Endothelial cell of umbilical vein (primary cell): ENCODE results near the gene ACR. TPM values are rescaled to one million over a fixed set of nuclear protein-coding genes. Genes with fewer than 3 reads are reported as not detected.

Experiments
- BruUV-seq: library from RNA; stranded (reverse); fragments of 400-500 nt; replicated peaks from 2 replicates; lab custom pipeline; 2021; lab: Mats Ljungman, UMichigan
- CTCF ChIA-PET: fragments of 300-600, 350-600 bp; sonication (Branson Sonifier 250); formaldehyde crosslinking; loops from one replicate; lab custom pipeline; 2021; ENCODE audit warnings: antibody characterized with exemption, inconsistent platforms; lab: Charles Lee
- POLR2A ChIA-PET: fragments of 300-600, 350-600 bp; sonication (Branson Sonifier 250); formaldehyde crosslinking; loops from one replicate; lab custom pipeline; 2021; ENCODE audit warnings: antibody characterized with exemption, inconsistent platforms; lab: Charles Lee
- DNase-seq: peaks from one replicate; pipeline ENCODE4 v3.0.0-alpha.2; 2011; ENCODE audit warnings: low read depth, low spot score
- FAIRE-seq: peaks from 2 replicates; lab custom pipeline; 2011; peaks lifted over from hg19 to GRCh38; lab: Jason Lieb, UNC
- H2AFZ ChIP-seq: 2 replicates; pipeline ENCODE4 v1.6.0; 2012; ENCODE audit warnings: low read depth, low read length, control low read depth, inconsistent platforms
- H3K27ac ChIP-seq: 2 replicates; pipeline ENCODE4 v1.5.1; 2011; ENCODE audit warnings: low read depth, mild to moderate bottlenecking, control low read depth, low read length, moderate library complexity; ENCODE audit not compliant: insufficient read depth
- H3K27me3 ChIP-seq, 2 experiments: 2 replicates each; pipeline versions ENCODE4 v1.6.0 to v1.6.1; 2011; ENCODE audit warnings: low read length in 2 of 2, mixed read lengths in 1 of 2; ENCODE audit not compliant: control insufficient read depth in 2 of 2, insufficient read depth in 2 of 2
- H3K36me3 ChIP-seq, 2 experiments: 2 replicates in 1 of 2; 3 replicates in 1 of 2; pipeline ENCODE4 v1.5.1; 2011; ENCODE audit warnings: low read length in 2 of 2, mild to moderate bottlenecking in 1 of 2, moderate library complexity in 1 of 2; ENCODE audit not compliant: control insufficient read depth in 2 of 2, insufficient read depth in 2 of 2; ENCODE audit errors: extremely low read depth in 1 of 2
- H3K4me1 ChIP-seq: 3 replicates; pipeline ENCODE4 v1.5.1; 2011; ENCODE audit warnings: mild to moderate bottlenecking, low read length; ENCODE audit not compliant: control insufficient read depth, insufficient read depth; ENCODE audit errors: extremely low read depth
- H3K4me2 ChIP-seq: 2 replicates; pipeline ENCODE4 v1.6.1; 2011; ENCODE audit warnings: low read length, control low read depth, mixed read lengths; ENCODE audit not compliant: insufficient read depth
- H3K4me3 ChIP-seq, 3 experiments: fragments of 200-600 bp in 1 of 3; sonication (generic), shearing (Covaris generic) in 1 of 3; replicated peaks in 1 of 3; 2 replicates each; pipeline ENCODE4 v1.5.1; 2011 to 2016; ENCODE audit warnings: control low read depth in 3 of 3, low read length in 3 of 3, mild to moderate bottlenecking in 2 of 3, inconsistent platforms in 1 of 3, low read depth in 1 of 3, moderate library complexity in 1 of 3; ENCODE audit not compliant: insufficient read depth in 1 of 3
- H3K79me2 ChIP-seq: 2 replicates; pipeline ENCODE4 v1.6.0; 2012; ENCODE audit warnings: low read length, inconsistent platforms; ENCODE audit not compliant: control insufficient read depth, insufficient read depth
- H3K9ac ChIP-seq: replicated peaks from 2 replicates; pipeline ENCODE3; 2011; ENCODE audit warnings: low read length, control low read depth; ENCODE audit not compliant: insufficient read depth; ENCODE audit errors: extremely low read depth
- H3K9me1 ChIP-seq: replicated peaks from 3 replicates; pipeline ENCODE4 v1.6.0; 2011; ENCODE audit warnings: mild to moderate bottlenecking, low read length; ENCODE audit not compliant: control insufficient read depth, insufficient read depth; ENCODE audit errors: extremely low read depth
- H3K9me3 ChIP-seq: replicated peaks from 2 replicates; pipeline ENCODE4 v1.5.1; 2012; ENCODE audit warnings: low read length, inconsistent platforms; ENCODE audit not compliant: control insufficient read depth, insufficient read depth
- H4K20me1 ChIP-seq: replicated peaks from 2 replicates; pipeline ENCODE3; 2011; ENCODE audit warnings: mild to moderate bottlenecking, low read length; ENCODE audit not compliant: control insufficient read depth, insufficient read depth; ENCODE audit errors: extremely low read depth
- EZH2 ChIP-seq: IDR thresholded peaks from 2 replicates; pipeline ENCODE4 v1.6.1; 2012; ENCODE audit warnings: borderline replicate concordance, low read depth, mild to moderate bottlenecking, moderate library complexity, low read length, inconsistent platforms; ENCODE audit not compliant: severe bottlenecking
- FOS ChIP-seq: IDR thresholded peaks from 2 replicates; pipeline ENCODE4 v1.6.1; 2011; ENCODE audit warnings: mild to moderate bottlenecking, low read length, moderate library complexity, borderline replicate concordance; ENCODE audit not compliant: insufficient read depth
- GATA2 ChIP-seq: IDR thresholded peaks from 2 replicates; pipeline ENCODE4 v1.7.0; 2011; ENCODE audit warnings: low read depth, mild to moderate bottlenecking, moderate library complexity, mixed read lengths, low read length; ENCODE audit not compliant: insufficient read length, insufficient read depth
- JUN ChIP-seq: IDR thresholded peaks from 2 replicates; pipeline ENCODE4 v1.6.1; 2011; ENCODE audit warnings: borderline replicate concordance, low read depth; ENCODE audit not compliant: insufficient read length, insufficient read depth
- MYC ChIP-seq: IDR thresholded peaks from one replicate; pipeline ENCODE4 v1.6.1; 2011; ENCODE audit warnings: mild to moderate bottlenecking, low read depth, low read length
- POLR2A ChIP-seq: IDR thresholded peaks from 2 replicates; pipeline ENCODE4 v1.6.1; 2012; ENCODE audit warnings: low read depth, mild to moderate bottlenecking, control low read depth, low read length
- POLR2AphosphoS5 ChIP-seq: IDR thresholded peaks from 2 replicates; pipeline ENCODE4 v1.6.1; 2012; ENCODE audit warnings: low read depth, mild to moderate bottlenecking, control low read depth, low read length, moderate library complexity; ENCODE audit not compliant: insufficient read depth
- dilution Hi-C: fragments of 300-500 bp; cut with MboI; formaldehyde crosslinking; loops from one replicate; pipeline ENCODE4 v1.15.0; 2019; ENCODE audit warnings: low sequenced_read_pairs; ENCODE audit not compliant: extremely low pct_ligation_motif_present
- intact Hi-C: fragments of 100-400 bp; cut with micrococcal nuclease; formaldehyde crosslinking; loops from one replicate; pipeline ENCODE4 v1.10.0; 2022
- polyA plus RNA-seq, 4 experiments: library from polyadenylated mRNA; depleted of rRNA in 3 of 4; stranded (reverse) in 3 of 4; unstranded in 1 of 4; fragments of >200 nt; gene quantifications; 2 replicates each; pipeline versions ENCODE4 v1.2.1 to v1.2.3, GENCODE V29; 2011 to 2012; ENCODE audit warnings: missing spikeins in 1 of 4
- total RNA-seq: library from RNA; stranded (reverse); gene quantifications from 2 replicates; pipeline ENCODE4 v1.2.3, GENCODE V29; 2021
- TF ChIP-seq, protein P1 (sequence below), 2 donors: IDR thresholded peaks; 1 replicate in 1 of 2; 2 replicates in 1 of 2; pipeline ENCODE4 v1.5.1; 2011; ENCODE audit warnings: low read length in 2 of 2, mild to moderate bottlenecking in 2 of 2, moderate library complexity in 2 of 2, control low read depth in 1 of 2, inconsistent platforms in 1 of 2, low read depth in 1 of 2; ENCODE audit not compliant: insufficient read depth in 1 of 2; ENCODE audit errors: extremely low read depth in 1 of 2
- TF ChIP-seq, protein P2 (sequence below): IDR thresholded peaks from 2 replicates; pipeline ENCODE4 v1.6.1; 2011; ENCODE audit not compliant: insufficient read depth, insufficient read length

Gene ACR
- total and polyA plus RNA-seq, 2 donors (not counting 3 experiments of a cell fraction or from before 2014, with no cell fraction given): 0.91 to 4.1 TPM

DNA sequence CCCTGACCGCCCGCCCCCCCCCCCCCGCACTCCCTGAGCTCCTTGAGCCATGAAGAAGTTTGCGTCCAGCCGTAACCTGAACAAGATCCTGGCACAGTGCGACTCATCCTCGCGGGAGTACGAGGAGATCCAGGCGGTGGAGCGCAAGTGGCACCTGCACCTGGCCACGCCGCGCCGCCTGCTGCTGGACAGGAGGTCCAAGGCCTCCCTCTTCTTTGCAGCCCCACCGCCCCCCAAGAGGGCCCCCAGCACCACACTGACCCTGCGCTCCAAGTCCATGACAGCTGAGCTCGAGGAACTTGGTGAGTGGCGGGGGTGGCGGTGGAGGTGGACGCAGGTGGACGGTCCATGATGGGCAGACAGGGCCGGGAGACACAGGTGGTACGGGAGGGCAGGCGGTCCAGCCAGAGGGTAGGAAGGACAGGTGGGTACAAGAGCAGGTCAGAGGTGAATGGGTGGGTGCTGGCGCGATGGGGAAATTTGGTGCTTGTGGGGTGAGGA lies 32.1 kb upstream of the ACR start:
- no peaks in the 10 kb centered on the region for H3K9me3 ChIP-seq
- TF ChIP-seq, protein P1, sequence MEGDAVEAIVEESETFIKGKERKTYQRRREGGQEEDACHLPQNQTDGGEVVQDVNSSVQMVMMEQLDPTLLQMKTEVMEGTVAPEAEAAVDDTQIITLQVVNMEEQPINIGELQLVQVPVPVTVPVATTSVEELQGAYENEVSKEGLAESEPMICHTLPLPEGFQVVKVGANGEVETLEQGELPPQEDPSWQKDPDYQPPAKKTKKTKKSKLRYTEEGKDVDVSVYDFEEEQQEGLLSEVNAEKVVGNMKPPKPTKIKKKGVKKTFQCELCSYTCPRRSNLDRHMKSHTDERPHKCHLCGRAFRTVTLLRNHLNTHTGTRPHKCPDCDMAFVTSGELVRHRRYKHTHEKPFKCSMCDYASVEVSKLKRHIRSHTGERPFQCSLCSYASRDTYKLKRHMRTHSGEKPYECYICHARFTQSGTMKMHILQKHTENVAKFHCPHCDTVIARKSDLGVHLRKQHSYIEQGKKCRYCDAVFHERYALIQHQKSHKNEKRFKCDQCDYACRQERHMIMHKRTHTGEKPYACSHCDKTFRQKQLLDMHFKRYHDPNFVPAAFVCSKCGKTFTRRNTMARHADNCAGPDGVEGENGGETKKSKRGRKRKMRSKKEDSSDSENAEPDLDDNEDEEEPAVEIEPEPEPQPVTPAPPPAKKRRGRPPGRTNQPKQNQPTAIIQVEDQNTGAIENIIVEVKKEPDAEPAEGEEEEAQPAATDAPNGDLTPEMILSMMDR (IDR thresholded peaks at IDR 0.05; ENCODE audit: extremely low read depth in 1 of 2, insufficient read depth in 1 of 2, low read depth in 1 of 2, low read length in 2 of 2): no peak
- TF ChIP-seq FOS: no peak
- TF ChIP-seq JUN: no peak
- TF ChIP-seq POLR2AphosphoS5: no peak
- no peak for TF ChIP-seq GATA2
- TF ChIP-seq, protein P2, sequence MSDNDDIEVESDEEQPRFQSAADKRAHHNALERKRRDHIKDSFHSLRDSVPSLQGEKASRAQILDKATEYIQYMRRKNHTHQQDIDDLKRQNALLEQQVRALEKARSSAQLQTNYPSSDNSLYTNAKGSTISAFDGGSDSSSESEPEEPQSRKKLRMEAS: no peak
- no peak for TF ChIP-seq EZH2
- TF ChIP-seq POLR2A: no peak
- no peak for TF ChIP-seq MYC
- intact Hi-C loops (no loop called here), dilution Hi-C loops (no loop called here)
- DNase-seq (no peak), FAIRE-seq (no peak)
- no peaks in the 10 kb centered on the region for H4K20me1 ChIP-seq
- H3K79me2 ChIP-seq: peaks cover 48% of the 10 kb centered on the region
- ChIA-PET POLR2A (no interaction called here), CTCF (interaction anchor here (0.9 kb wide), 1 partner anchor 15 kb away, joined by 4 read pairs; no protein-coding TSS in a partner anchor)
- H2AFZ ChIP-seq: no peak overlapping the region
- BruUV-seq: no TSS peak
- H3K9me1 ChIP-seq: no peaks in the 10 kb centered on the region
- H3K9ac ChIP-seq: no peak overlapping the region
- no peaks in the 10 kb centered on the region for H3K4me1 ChIP-seq
- H3K4me2 ChIP-seq: no peak overlapping the region
- H3K36me3 ChIP-seq: peaks cover 39 to 79% of the 10 kb centered on the region in 2 experiments
- no peak overlapping the region for H3K27ac ChIP-seq
- H3K27me3 ChIP-seq: no peaks in the 10 kb centered on the region
- no peak overlapping the region for H3K4me3 ChIP-seq
